HUES48 (cell line): ENCODE measurements around the gene POU2F1.
"Not testable (repeated sequence)": the region's sequence is repeated elsewhere in the genome, so short reads cannot be mapped to it uniquely, and the experiment has no call there.

ENCODE experiments used
- H3K27ac ChIP-seq: one replicate; pipeline ENCODE4 v1.7.0; 2013; ENCODE audit warnings: low read depth, low read length, inconsistent platforms
- H3K27me3 ChIP-seq: 2 replicates; pipeline ENCODE4 v1.6.1; 2013; ENCODE audit warnings: mild to moderate bottlenecking, low read length; ENCODE audit not compliant: control insufficient read depth, insufficient read depth
- H3K36me3 ChIP-seq: 2 replicates; pipeline ENCODE4 v1.6.1; 2013; ENCODE audit warnings: low read length; ENCODE audit not compliant: control insufficient read depth, insufficient read depth
- H3K4me1 ChIP-seq: 2 replicates; pipeline ENCODE4 v1.6.1; 2013; ENCODE audit warnings: mild to moderate bottlenecking, low read length; ENCODE audit not compliant: control insufficient read depth, insufficient read depth
- H3K4me3 ChIP-seq: 2 replicates; pipeline ENCODE4 v1.5.1; 2013; ENCODE audit warnings: mild to moderate bottlenecking, low read depth, low read length
- H3K9ac ChIP-seq: 2 replicates; pipeline ENCODE4 v1.6.1; 2013; ENCODE audit warnings: mild to moderate bottlenecking, low read depth, low read length, moderate library complexity
- H3K9me3 ChIP-seq: 2 replicates; pipeline ENCODE4 v1.6.1; 2013; ENCODE audit warnings: low read length; ENCODE audit not compliant: control insufficient read depth, insufficient read depth

POU2F1 gene

DNA sequence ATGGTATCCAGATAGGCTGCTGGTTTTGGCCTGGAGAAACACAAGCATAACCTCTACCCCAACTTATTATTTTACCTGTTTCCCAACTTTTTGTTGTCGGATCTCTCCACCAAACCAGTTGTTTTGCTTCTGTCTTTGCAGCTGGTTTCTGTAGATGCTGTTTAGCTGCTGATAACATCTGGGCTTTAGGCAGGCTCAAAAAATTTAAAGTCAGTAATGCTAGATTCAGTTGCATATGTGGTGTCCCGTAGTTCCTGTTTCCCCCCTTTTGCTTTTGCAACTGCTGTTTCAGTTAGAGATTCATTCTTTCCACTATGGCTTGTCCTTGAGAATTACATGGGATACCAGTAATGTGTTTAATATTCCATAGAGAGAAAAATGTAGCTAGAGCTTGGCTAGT lies 98.5 kb downstream of the POU2F1 start:
- not testable (repeated sequence) for H3K27ac ChIP-seq, H3K4me3 ChIP-seq, H3K4me1 ChIP-seq, H3K36me3 ChIP-seq, H3K9ac ChIP-seq, H3K27me3 ChIP-seq
- H3K9me3 ChIP-seq = peaks cover 49% of the 10 kb centered on the region

DNA sequence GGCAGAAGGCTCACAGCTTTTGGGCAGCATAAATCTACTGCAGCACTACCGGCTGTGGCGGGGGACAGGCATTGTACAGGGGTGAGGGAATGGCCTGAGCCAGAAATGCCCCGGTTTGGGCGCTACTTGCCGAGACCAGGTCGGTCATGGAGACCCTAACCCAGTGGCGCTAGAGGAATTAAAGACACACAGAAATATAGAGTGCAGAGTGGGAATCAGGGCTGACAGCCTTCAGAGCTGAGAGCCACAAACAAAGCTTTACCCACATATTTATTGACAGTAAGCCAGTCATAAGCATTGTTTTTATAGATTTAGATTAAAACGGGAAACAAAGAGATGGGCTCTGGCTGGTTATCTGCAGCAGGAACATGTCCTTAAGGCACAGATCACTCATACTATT lies 101.8 kb downstream of the POU2F1 start:
- Histone ChIP-seq H3K36me3 (peaks cover 10% of the 10 kb centered on the region; the same call in 1 of the 2 replicates), H3K27ac (no peak overlapping the region), H3K9ac (no peak overlapping the region), H3K9me3 (peaks cover 33% of the 10 kb centered on the region), H3K4me3 (no peak overlapping the region), H3K27me3 (no peaks in the 10 kb centered on the region), H3K4me1 (peaks cover 9% of the 10 kb centered on the region; the same call in 1 of the 2 replicates)

DNA sequence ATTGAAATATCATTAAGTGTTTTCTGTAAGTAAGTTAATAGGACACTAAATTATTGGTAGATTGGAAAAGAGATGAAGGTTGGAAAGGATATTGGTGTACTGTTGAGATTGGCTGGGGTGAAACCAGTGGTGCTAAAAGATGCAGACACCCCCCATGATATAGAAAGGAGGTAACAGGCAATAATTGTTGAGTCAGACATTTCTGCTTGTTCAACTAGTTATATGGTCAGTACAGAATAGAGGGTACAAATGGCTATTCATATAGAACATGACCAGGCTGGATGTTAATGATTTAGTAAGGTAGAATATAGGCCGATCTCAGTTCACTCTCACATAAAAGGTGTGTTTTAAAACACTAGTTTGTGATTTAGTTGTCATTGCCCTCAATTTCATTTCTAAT lies 104.5 kb downstream of the POU2F1 start:
- peaks cover 10% of the 10 kb centered on the region; the same call in 1 of the 2 replicates for H3K36me3 ChIP-seq
- H3K9ac ChIP-seq = no peak overlapping the region
- H3K4me1 ChIP-seq = peaks cover 35% of the 10 kb centered on the region
- no peak overlapping the region for H3K4me3 ChIP-seq
- no peaks in the 10 kb centered on the region for H3K27me3 ChIP-seq
- H3K27ac ChIP-seq = no peak overlapping the region
- peaks cover 23% of the 10 kb centered on the region for H3K9me3 ChIP-seq

DNA sequence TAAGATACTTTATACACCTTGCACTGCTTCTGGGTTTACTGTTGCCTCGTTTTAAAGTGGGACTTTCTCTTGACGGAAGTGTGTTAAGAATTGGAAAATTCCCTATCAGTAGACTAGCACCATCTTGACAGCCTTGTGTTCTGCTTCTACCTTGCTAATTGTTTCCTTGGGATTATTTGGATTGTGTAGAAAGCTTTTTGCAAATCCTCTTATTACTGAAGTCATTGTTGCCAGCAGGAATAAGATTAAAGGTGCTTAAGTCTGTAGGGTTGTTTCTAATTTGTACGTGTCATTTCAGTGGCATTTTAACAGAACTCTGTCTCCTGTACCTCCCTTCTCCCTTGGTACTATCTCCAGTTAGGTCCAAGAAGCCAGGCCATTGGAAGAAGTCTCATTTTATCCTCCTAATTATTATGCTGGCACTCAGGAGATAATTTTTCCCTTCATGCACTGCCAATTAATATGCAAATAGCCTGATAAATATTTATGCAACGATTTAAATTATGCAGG lies 107.7 kb downstream of the POU2F1 start:
- Histone ChIP-seq H3K27ac (peak overlapping the region; percentile 81), H3K4me1 (peaks cover 43% of the 10 kb centered on the region), H3K36me3 (peaks cover 8% of the 10 kb centered on the region; the same call in 1 of the 2 replicates), H3K27me3 (no peaks in the 10 kb centered on the region), H3K4me3 (peak overlapping the region; percentile 39), H3K9me3 (peaks cover 4% of the 10 kb centered on the region), H3K9ac (no peak overlapping the region; the same call in 1 of the 2 replicates)

DNA sequence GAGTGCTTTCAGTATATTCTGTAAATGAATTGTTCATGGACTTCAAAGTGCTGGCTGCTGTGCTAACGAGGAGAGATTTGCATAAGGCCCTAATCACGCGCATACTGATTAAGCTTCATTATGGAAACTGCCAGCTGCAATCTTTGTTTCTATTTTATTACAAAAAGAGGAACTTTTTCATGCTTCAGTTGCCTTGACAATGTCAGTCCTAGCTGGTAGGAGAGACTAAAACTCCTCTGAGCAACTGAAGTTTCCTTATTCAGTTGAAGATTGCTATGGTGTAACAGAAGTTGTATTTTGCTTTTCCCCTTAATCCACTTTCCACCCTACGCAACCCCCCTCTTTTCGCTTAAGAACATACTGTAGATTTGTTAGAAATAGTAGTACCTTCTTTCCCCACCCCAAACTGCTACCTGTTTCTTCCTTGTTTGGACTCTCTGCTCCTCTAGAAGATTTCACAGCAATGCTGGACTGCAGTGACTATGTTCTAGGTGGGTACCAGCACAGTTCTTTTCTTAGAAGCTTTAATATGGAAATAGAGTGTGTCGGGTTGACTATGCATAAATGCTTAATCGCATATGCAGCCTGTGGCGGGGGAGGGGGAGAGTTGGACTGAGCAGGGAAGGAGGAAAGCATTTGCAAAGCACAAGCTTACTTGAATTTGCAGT lies 108.3 kb downstream of the POU2F1 start:
- Histone ChIP-seq H3K9ac (no peak overlapping the region), H3K36me3 (0 out of 2 replicates have a peak, but pooled peaks cover 2% of the 10 kb centered on the region), H3K27ac (peak overlapping the region; percentile 81), H3K4me3 (peak overlapping the region; percentile 39), H3K4me1 (peaks cover 43% of the 10 kb centered on the region), H3K27me3 (no peaks in the 10 kb centered on the region), H3K9me3 (no peaks in the 10 kb centered on the region; the same call in 1 of the 2 replicates)

DNA sequence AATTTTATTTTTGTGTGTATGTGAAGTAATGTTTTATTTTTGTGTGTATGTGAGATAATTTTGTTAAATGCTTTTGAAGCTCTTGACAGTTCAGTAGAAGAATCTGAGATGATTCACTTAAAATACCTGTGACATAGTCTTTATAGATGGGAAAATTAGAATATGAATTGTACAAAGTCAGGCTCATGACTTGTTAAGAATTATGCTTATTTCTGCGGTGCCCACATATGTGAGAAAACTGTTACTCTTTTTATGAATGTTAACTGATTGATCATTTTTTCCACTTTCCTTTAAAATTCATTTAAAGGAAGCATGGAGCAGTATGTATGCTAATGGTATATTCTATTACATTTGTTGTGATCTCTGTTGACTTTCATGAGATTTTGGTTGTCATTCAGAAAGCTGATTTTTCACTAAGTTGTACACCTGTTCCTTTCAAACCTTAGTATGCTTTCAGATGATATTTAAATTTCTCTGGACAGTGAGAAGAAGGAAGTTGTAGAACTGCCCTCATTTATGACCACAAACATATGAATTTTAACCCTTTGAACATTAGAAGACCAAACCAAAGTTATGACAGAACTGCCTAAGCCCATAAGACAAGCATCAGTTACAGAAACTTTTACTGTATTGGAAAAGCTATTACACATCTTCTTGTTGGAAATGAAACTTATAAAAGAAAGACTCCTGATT lies 110.1 kb downstream of the POU2F1 start:
- Histone ChIP-seq H3K4me3 (no peak overlapping the region), H3K27ac (no peak overlapping the region), H3K36me3 (peaks cover 6% of the 10 kb centered on the region; the same call in 1 of the 2 replicates), H3K27me3 (no peaks in the 10 kb centered on the region), H3K4me1 (peaks cover 43% of the 10 kb centered on the region), H3K9ac (no peak overlapping the region), H3K9me3 (no peaks in the 10 kb centered on the region)

DNA sequence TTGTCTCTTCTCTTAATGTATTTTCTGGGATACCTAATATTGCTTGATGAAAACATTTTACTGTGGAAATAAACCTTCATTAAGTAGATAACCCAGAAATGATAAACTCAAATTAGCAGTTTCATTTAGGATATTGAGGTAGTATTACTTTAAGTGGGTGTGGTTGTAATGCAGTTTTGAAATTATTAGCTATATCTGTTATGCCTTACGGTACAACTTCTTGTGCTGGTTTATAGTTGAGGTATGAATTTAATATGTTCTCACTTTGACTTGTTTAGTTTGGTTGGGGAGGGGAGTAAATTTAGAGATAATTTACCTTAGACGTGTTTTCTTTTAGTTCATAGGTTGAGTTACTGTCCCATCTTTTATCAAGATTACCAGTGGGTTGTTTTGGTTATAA lies 111.0 kb downstream of the POU2F1 start:
- Histone ChIP-seq H3K27me3 (no peaks in the 10 kb centered on the region), H3K27ac (no peak overlapping the region), H3K4me1 (peaks cover 41% of the 10 kb centered on the region), H3K9ac (no peak overlapping the region), H3K9me3 (no peaks in the 10 kb centered on the region), H3K4me3 (no peak overlapping the region), H3K36me3 (peaks cover 11% of the 10 kb centered on the region)

DNA sequence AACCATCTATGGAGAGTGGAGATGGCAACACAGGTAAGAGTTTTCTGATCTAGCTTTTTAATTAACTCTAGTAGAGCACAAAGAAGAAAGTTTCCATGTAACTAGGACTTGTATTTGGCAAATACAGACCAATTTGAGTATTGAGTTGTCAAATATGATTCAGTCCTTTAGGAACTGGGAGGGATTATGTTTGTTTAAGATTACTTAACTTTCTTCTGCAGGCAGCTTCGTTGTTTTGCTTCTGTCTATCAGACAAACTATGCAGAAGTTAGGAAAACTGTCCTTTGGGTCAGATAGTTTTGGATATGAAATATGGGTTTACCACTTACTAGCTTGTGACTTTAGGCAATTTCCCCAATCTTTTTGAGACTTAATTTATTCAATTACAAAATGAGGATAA lies 111.8 kb downstream of the POU2F1 start:
- Histone ChIP-seq H3K4me3 (no peak overlapping the region), H3K36me3 (peaks cover 11% of the 10 kb centered on the region), H3K9me3 (no peaks in the 10 kb centered on the region), H3K4me1 (peaks cover 34% of the 10 kb centered on the region), H3K9ac (no peak overlapping the region), H3K27ac (no peak overlapping the region), H3K27me3 (no peaks in the 10 kb centered on the region)

DNA sequence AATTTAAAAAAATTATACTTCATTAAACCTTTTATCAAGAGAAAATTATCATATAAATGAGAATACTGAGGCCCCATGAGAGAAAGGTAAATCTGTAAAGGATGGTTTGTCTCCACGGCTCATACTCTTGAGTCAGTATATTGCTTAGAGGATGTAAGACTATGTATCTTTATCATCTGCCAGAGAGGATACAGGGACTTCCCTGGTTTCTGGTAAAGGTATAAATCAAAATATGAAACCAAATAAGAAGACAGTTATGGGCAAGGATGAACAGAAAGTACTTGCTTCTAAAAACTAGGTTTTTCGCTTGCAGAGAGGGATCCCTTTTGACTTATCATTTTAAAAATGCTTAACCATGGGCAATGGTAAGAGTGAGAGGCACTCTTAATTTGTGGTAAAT lies 112.4 kb downstream of the POU2F1 start:
- H3K9ac ChIP-seq = no peak overlapping the region
- peaks cover 28% of the 10 kb centered on the region for H3K4me1 ChIP-seq
- H3K9me3 ChIP-seq = no peaks in the 10 kb centered on the region
- no peak overlapping the region for H3K4me3 ChIP-seq
- no peak overlapping the region for H3K27ac ChIP-seq
- H3K36me3 ChIP-seq = peaks cover 15% of the 10 kb centered on the region
- H3K27me3 ChIP-seq = no peaks in the 10 kb centered on the region

DNA sequence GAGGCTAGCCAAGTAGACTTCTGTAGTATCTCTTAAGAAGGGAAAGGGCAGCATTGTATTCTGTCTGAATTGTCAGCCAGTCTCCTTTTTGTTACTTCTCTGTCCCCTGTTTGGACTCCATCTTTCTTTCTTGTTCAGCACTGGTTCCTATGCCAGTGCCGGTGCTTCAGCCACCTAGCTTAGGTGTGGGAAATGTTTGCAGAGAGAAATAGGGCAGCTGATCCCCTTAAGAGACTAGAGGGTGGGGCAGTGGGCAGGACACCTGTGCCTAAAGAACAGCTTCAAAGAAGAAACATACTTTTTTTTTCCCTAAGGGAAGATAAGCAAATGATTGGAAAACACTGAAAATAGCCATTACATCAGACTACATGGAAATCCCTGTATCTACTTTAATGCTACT lies 113.0 kb downstream of the POU2F1 start:
- H3K36me3 ChIP-seq = peaks cover 19% of the 10 kb centered on the region
- no peak overlapping the region for H3K27ac ChIP-seq
- no peak overlapping the region for H3K9ac ChIP-seq
- no peaks in the 10 kb centered on the region for H3K27me3 ChIP-seq
- H3K4me3 ChIP-seq = no peak overlapping the region
- no peaks in the 10 kb centered on the region for H3K9me3 ChIP-seq
- H3K4me1 ChIP-seq = peaks cover 23% of the 10 kb centered on the region

DNA sequence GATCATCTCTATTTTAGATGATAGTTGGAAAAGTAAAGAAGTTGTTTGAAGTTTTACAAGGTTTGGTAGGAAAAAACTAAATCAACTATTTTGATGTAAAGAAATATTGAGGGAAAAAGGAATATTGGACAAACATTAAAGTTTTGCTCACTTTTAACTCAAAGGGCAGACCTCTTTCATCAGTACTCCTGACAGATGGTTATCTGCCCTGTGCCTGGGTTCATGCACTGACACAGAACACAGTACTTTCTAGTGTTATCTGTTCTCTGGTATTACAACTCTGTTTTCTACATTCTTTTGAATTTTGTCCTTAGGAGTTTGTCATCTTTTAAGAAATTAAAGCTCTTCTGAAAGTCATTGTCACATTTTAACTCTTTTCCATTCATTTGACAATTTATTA lies 118.7 kb downstream of the POU2F1 start:
- Histone ChIP-seq H3K27ac (no peak overlapping the region), H3K9me3 (no peaks in the 10 kb centered on the region), H3K27me3 (no peaks in the 10 kb centered on the region), H3K36me3 (peaks cover 17% of the 10 kb centered on the region), H3K4me1 (peaks cover 8% of the 10 kb centered on the region), H3K9ac (no peak overlapping the region), H3K4me3 (no peak overlapping the region)
